ENCODE measurements around the gene STX4.

GRCh38 chr16:31080035-31080629 lies 46.8 kb downstream of the STX4 start:
- TF ChIP-seq POLR2A (IDR thresholded peaks at IDR 0.05; ENCODE audit: low read depth, low read length) (no peak), POLR2AphosphoS5 (IDR thresholded peaks at IDR 0.05; ENCODE audit: low read depth, low read length) (no peak), TAF1 (IDR thresholded peaks at IDR 0.05; ENCODE audit: low read depth, low read length) (no peak)
